SH-SY5Y (cell line): ENCODE measurements around the gene TENM4.

Experiments
- GATA2 ChIP-seq: IDR thresholded peaks from 2 replicates; pipeline ENCODE4 v1.6.1; 2011; ENCODE audit warnings: mild to moderate bottlenecking, low read depth, low read length
- GATA3 ChIP-seq: IDR thresholded peaks from 2 replicates; pipeline ENCODE4 v1.6.1; 2011; ENCODE audit warnings: low read depth, mild to moderate bottlenecking, low read length, moderate library complexity

DNA sequence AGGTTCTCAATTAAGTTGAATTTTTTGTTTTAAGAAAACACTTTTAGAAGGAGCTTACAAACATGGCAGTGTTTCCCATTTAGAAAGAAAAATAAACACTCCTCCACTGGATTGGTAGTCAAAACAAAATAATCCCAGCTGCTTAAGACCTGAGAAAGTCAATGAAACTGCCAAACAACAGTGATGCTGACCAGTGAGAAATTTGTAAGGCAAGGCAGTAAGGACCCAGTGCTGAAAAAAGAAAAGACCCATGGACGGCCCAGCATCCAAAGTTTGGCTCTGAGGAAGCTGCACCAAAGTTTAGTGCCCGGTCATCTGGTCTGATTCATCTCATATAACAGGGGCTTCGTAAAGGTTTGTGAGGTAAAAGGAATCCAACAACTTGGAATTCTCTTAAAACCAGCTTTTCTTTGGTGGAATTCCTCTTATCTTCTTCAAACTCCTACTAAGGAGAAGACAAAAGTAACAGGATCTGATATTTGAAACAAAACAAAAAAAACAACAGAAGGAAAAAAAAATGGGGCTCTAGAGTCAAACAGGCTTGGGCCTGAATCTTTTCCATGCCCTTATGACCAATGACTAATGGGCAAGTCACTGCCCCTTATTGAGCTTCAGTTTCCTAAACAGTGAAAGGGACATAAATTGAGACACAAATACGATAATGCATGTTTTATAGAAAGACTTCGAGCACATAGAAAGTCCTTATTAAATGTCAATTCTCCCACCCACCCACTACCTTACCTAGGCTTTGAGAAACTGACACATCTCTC lies 483.2 kb downstream of the TENM4 start:
- TF ChIP-seq GATA3 (no peak), GATA2 (no peak)
